ENCODE results near the gene DSC3.

DNA sequence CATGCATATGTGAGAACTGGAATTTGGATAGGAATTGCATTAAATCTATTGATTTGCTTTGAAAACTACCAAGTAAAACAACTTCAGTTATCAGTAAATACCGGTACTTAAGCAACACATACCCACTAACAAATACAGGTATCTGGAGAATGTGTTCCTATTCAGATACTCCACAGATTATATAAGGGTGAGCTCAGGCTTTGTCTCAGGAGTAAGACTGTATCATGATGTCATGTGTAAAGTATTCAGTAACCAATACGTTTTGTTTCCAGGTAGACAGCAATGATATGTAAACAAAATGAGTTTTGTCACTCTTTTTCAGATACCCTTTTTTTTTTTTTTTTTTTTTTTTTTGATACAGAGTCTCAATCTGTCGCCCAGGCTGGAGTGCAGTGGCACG lies 74.8 kb downstream of the DSC3 start:
- TF ChIP-seq GATA2 (IDR thresholded peaks at IDR 0.05; ENCODE audit: low read depth, low read length) = no peak
- TF ChIP-seq GATA3 (IDR thresholded peaks at IDR 0.05; ENCODE audit: low read depth, low read length) = no peak

Measured in SH-SY5Y (cell line).